Heart left ventricle (tissue), 16 donors: ENCODE data around the gene NDST3. TPM values are rescaled to one million over a fixed set of nuclear protein-coding genes. Genes with fewer than 3 reads are reported as not detected.

Experiments used
- ATAC-seq, 4 donors: fragments of 200-7000 bp; cut with Tn5 transposase; one replicate each; pipeline ENCODE4 v1.9.1; 2020 to 2022; ENCODE audit warnings: moderate library complexity in 4 of 4, mild to moderate bottlenecking in 3 of 4, moderate number of reproducible peaks in 1 of 4
- DNase-seq, 5 donors: peaks; one replicate each; pipeline ENCODE4 v3.0.0-alpha.2; 2020
- H3K27ac ChIP-seq, 12 donors: fragments of 200-600 bp; sonication (generic) in 4 of 12; one replicate each; pipeline versions ENCODE4 v1.5.0 to v1.8.0; 2016 to 2022; ENCODE audit warnings: mild to moderate bottlenecking in 2 of 12
- H3K27me3 ChIP-seq, 9 donors: fragments of 200-600 bp; sonication (generic) in 2 of 9; one replicate each; pipeline versions ENCODE4 v1.5.1 to v1.8.0; 2016 to 2022; ENCODE audit warnings: mild to moderate bottlenecking in 3 of 9
- H3K36me3 ChIP-seq, 9 donors: fragments of 200-600 bp; sonication (generic) in 2 of 9; one replicate each; pipeline versions ENCODE4 v1.5.0 to v1.8.0; 2018 to 2022; ENCODE audit warnings: mild to moderate bottlenecking in 2 of 9
- H3K4me1 ChIP-seq, 12 donors: fragments of 200-600 bp; sonication (generic) in 4 of 12; one replicate each; pipeline versions ENCODE4 v1.5.0 to v1.8.0; 2016 to 2022; ENCODE audit warnings: mild to moderate bottlenecking in 3 of 12
- H3K4me3 ChIP-seq, 12 donors: fragments of 200-600 bp; sonication (generic) in 4 of 12; one replicate each; pipeline versions ENCODE4 v1.5.0 to v1.8.0; 2017 to 2022; ENCODE audit warnings: mild to moderate bottlenecking in 9 of 12, moderate library complexity in 4 of 12
- H3K9me3 ChIP-seq, 12 donors: fragments of 200-600 bp; sonication (generic) in 4 of 12; one replicate each; pipeline versions ENCODE4 v1.5.0 to v1.8.0; 2016 to 2022; ENCODE audit warnings: mild to moderate bottlenecking in 1 of 12
- CTCF ChIP-seq, 12 donors: fragments of 200-600 bp; sonication (generic) in 4 of 12; IDR thresholded peaks; one replicate each; pipeline versions ENCODE4 v1.5.0 to v1.8.0; 2018 to 2022; ENCODE audit warnings: antibody characterized with exemption in 12 of 12, mild to moderate bottlenecking in 5 of 12
- POLR2A ChIP-seq, 2 donors: fragments of 450-650 bp; IDR thresholded peaks; one replicate each; pipeline ENCODE4 v1.6.1; 2017; ENCODE audit warnings: antibody characterized with exemption in 2 of 2, mild to moderate bottlenecking in 2 of 2, moderate library complexity in 2 of 2
- WGBS, 4 donors: extraction: QIAGEN DNeasy Blood & Tissue Kit in 2 of 4; methylation state at CpG; one replicate each; pipeline versions ENCODE4 v1.1.5 to v1.1.7; 2013 to 2018; 5-methylcytosine and 5-hydroxymethylcytosine counted together
- intact Hi-C, 10 donors: fragments of 100-400 bp; cut with DNase I; formaldehyde crosslinking; loops; one replicate each; pipeline versions ENCODE4 v1.11.1 to v1.14.2; 2022
- polyA plus RNA-seq, 2 donors: library from polyadenylated mRNA; stranded (reverse); fragments of 200-250 nt; gene quantifications; one replicate each; pipeline ENCODE4 v1.2.3, GENCODE V29; 2013
- total RNA-seq, 9 donors: library from RNA; depleted of rRNA in 2 of 9; stranded (reverse); fragments of >200 nt in 2 of 9; fragmentation: NEBNext Ultra II Directional in 3 of 9; extraction: Animal tissue kit (Norgen Biotek cat#: 25700) in 3 of 9; gene quantifications; one replicate each; pipeline versions ENCODE4 v1.1.0 to v1.2.4, GENCODE V29; 2016 to 2023
- donor health status: ischemic (EF 13 %, LVEDD 7.1; RV severe dilation, severe dysfunction).
- donor health status: healthy with polysubstance abuse.
- donor health status: DM: no; HTN: yes; CAD: no.
- donor health status: DM: no; HTN: no; CAD: no.
- donor health status: ischemic (EF 25% LVEDD 6.9; RV normal size, moderate dysfunction).
- donor health status: ischemic (EF 25% LVEDD 5.7; RV mildly dilated, moderate dysfunction).
- donor health status: healthy.
- donor health status: DM: yes; HTN: yes; CAD: no.
- donor health status: ischemic (EF 35%, LVEDD 5.7; RV mildly dilated, moderate dysfunction).
- donor health status: nonischemic (EF 11% LVEDD 7.7; RV severe dilation, severe dysfunction).
- donor health status: DM: yes; HTN: yes; CAD: no.
- donor health status: PGD.
- donor health status: ischemic (EF 29% LVEDD 5.4; RV normal size, mild dysfunction).
- donor health status: nonischemic (EF 23%, LVEDD 6.1; RV moderate dilation, normal function).

Gene NDST3
- total and polyA plus RNA-seq, 11 donors, result 0.29 TPM; not detected in 10

GRCh38 chr4:118268780-118269179 lies 234.5 kb downstream of the NDST3 start:
- intact Hi-C loops, result no loop called here
- Histone ChIP-seq H3K27ac (no peak overlapping the region), H3K27me3 (peaks cover 0 to 27% (median 9%) of the 10 kb centered on the region in 9 donors), H3K4me3 (no peak overlapping the region), H3K4me1 (peaks cover 0 to 8% (median 0%) of the 10 kb centered on the region in 12 donors), H3K36me3 (no peaks in the 10 kb centered on the region), H3K9me3 (no peaks in the 10 kb centered on the region)
- TF ChIP-seq CTCF (IDR thresholded peaks at IDR 0.05) (no peak), POLR2A (IDR thresholded peaks at IDR 0.05) (no peak)
- 64 to 78% (median 74%) methylated on average over 3 of the region's 3 CpGs for WGBS, 4 donors
- ATAC-seq (no peak), DNase-seq (no peak)

DNA sequence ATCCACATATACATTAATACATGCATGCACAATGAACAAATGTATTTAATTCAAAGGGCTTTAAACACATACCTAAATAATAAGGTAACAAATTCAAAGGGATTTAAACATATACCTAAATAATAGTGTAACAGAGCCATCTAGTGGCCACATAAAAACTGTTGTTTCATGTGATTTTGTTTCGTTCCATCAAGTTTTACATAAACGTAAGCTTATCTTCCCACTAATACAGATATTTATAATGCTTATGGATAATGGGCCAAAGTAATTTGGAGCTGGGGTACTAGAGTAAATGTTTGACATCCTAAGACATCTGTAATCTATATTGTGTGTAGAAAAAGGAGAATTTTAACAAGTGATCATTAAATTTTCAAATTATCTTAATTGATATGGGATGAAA lies 236.2 kb downstream of the NDST3 start:
- TF ChIP-seq CTCF (IDR thresholded peaks at IDR 0.05), result peak; percentile 31 to 67 (median 52)
- no peak for TF ChIP-seq POLR2A (IDR thresholded peaks at IDR 0.05)
- intact Hi-C loops, result loop anchor here in 1 of 10 donors (10.0 kb wide), 1 partner anchor 414 kb away; the partner anchor contains the start of gene METTL14
- no peak for ATAC-seq
- no peak overlapping the region for H3K27ac ChIP-seq
- H3K27me3 ChIP-seq, result peaks cover 0 to 10% (median 3%) of the 10 kb centered on the region in 9 donors
- no peaks in the 10 kb centered on the region for H3K9me3 ChIP-seq
- WGBS, 4 donors, result 0 to 7% (median 5%) methylated on average over 2 of the region's 2 CpGs
- no peak for DNase-seq
- H3K4me3 ChIP-seq, result no peak overlapping the region
- H3K4me1 ChIP-seq, result peaks cover 0 to 2% (median 0%) of the 10 kb centered on the region in 12 donors
- no peaks in the 10 kb centered on the region for H3K36me3 ChIP-seq

GRCh38 chr4:118271788-118272187 lies 237.5 kb downstream of the NDST3 start:
- no peak for DNase-seq
- no peak for TF ChIP-seq CTCF (IDR thresholded peaks at IDR 0.05)
- TF ChIP-seq POLR2A (IDR thresholded peaks at IDR 0.05), result no peak
- H3K4me3 ChIP-seq, result no peak overlapping the region
- no peaks in the 10 kb centered on the region for H3K9me3 ChIP-seq
- peaks cover 0 to 6% (median 2%) of the 10 kb centered on the region in 9 donors for H3K27me3 ChIP-seq
- no peaks in the 10 kb centered on the region for H3K4me1 ChIP-seq
- no peak for ATAC-seq
- WGBS, 4 donors, result 83 to 88% (median 86%) methylated on average over 2 of the region's 2 CpGs
- intact Hi-C loops, result loop anchor here in 1 of 10 donors (10.0 kb wide), 1 partner anchor 413 kb away; the partner anchor contains the start of gene METTL14
- no peak overlapping the region for H3K27ac ChIP-seq
- no peaks in the 10 kb centered on the region for H3K36me3 ChIP-seq

DNA sequence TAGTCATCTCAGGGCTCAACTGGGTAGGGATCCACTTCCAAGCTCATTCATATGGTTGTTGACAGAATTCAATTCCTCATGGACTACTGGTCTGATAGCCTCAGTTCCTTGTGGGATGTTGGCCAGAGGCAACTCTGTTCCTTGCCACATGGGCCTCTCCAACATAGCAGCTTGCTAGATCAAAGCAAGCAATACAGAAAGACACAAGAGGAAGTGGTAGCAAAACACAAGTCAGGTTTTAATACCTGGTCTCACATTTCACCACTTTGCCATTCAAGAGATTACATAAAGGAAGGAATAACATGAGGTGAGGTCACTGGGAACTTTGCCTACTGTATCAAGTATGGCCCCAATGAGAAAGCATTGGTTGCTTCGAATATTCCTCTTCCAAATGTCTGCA lies 239.4 kb downstream of the NDST3 start:
- 87 to 93% (median 90%) methylated on average over 1 of the region's 1 CpG for WGBS, 4 donors
- H3K27me3 ChIP-seq, result peaks cover 0 to 6% (median 0%) of the 10 kb centered on the region in 9 donors
- no peaks in the 10 kb centered on the region for H3K36me3 ChIP-seq
- no peak overlapping the region for H3K27ac ChIP-seq
- H3K4me3 ChIP-seq, result no peak overlapping the region
- DNase-seq, result no peak
- peaks cover 0 to 6% (median 0%) of the 10 kb centered on the region in 12 donors for H3K4me1 ChIP-seq
- intact Hi-C loops, result loop anchor here in 1 of 10 donors (10.0 kb wide), 1 partner anchor 411 kb away; the partner anchor contains the start of gene METTL14
- H3K9me3 ChIP-seq, result no peaks in the 10 kb centered on the region
- ATAC-seq, result no peak
- TF ChIP-seq POLR2A (IDR thresholded peaks at IDR 0.05) (no peak), CTCF (IDR thresholded peaks at IDR 0.05) (no peak)
